Esophagus muscularis mucosa (tissue), 4 donors: ENCODE data around the gene HOXA4. TPM values are rescaled to one million over a fixed set of nuclear protein-coding genes. Genes with fewer than 3 reads are reported as not detected.
A peak's percentile ranks its signal among the peaks of the same experiment; 100 is the strongest.

Experiments
- DNase-seq: peaks from one replicate; pipeline ENCODE4 v3.0.0-alpha.2; 2017; ENCODE audit errors: extremely low spot score
- H3K27ac ChIP-seq, 4 donors: fragments of 200-600 bp; sonication (generic); replicated peaks in 1 of 4; 1 replicate in 3 of 4; 2 replicates in 1 of 4; pipeline ENCODE4 v1.5.1; 2016 to 2019; ENCODE audit warnings: mild to moderate bottlenecking in 1 of 4
- H3K27me3 ChIP-seq, 4 donors: fragments of 200-600 bp; sonication (generic); one replicate each; pipeline versions ENCODE4 v1.5.1 to v1.6.0; 2016 to 2019
- H3K36me3 ChIP-seq, 4 donors: fragments of 200-600 bp; sonication (generic); one replicate each; pipeline ENCODE4 v1.5.1; 2016 to 2019
- H3K4me1 ChIP-seq, 4 donors: fragments of 200-600 bp; sonication (generic); one replicate each; pipeline ENCODE4 v1.5.1; 2016 to 2019
- H3K4me3 ChIP-seq, 4 donors: fragments of 200-600 bp; sonication (generic); 1 replicate in 2 of 4; 2 replicates in 2 of 4; pipeline ENCODE4 v1.5.1; 2016 to 2019; ENCODE audit warnings: mild to moderate bottlenecking in 4 of 4, moderate library complexity in 1 of 4
- H3K9me3 ChIP-seq, 4 donors: fragments of 200-600 bp; sonication (generic); 1 replicate in 3 of 4; 2 replicates in 1 of 4; pipeline ENCODE4 v1.5.1; 2016 to 2019
- CTCF ChIP-seq, 3 experiments: fragments of 200-600 bp in 2 of 3; fragments of 450-650 bp in 1 of 3; sonication (generic) in 2 of 3; IDR thresholded peaks; one replicate each; pipeline ENCODE4 v1.5.1; 2017 to 2019; ENCODE audit warnings: antibody characterized with exemption in 3 of 3, mild to moderate bottlenecking in 2 of 3, moderate library complexity in 1 of 3
- EP300 ChIP-seq: sonication (generic); formaldehyde crosslinking; IDR thresholded peaks from one replicate; pipeline ENCODE4 v1.6.1; 2017; ENCODE audit warnings: antibody characterized with exemption
- POLR2A ChIP-seq: fragments of 450-650 bp; IDR thresholded peaks from one replicate; pipeline ENCODE4 v1.6.1; 2017; ENCODE audit warnings: antibody characterized with exemption, moderate library complexity, mild to moderate bottlenecking, low read depth
- POLR2AphosphoS5 ChIP-seq, 2 donors: sonication (generic); formaldehyde crosslinking; IDR thresholded peaks; one replicate each; pipeline ENCODE4 v1.6.1; 2017; ENCODE audit warnings: antibody characterized with exemption in 2 of 2
- WGBS: methylation state at CpG from one replicate; pipeline ENCODE4 v1.1.5; 2018; 5-methylcytosine and 5-hydroxymethylcytosine counted together
- intact Hi-C: fragments of 100-400 bp; cut with DNase I; formaldehyde crosslinking; loops from one replicate; pipeline ENCODE4 v1.15.1; 2023
- total RNA-seq, 4 donors: library from RNA; depleted of rRNA; stranded (reverse); fragments of >200 nt; gene quantifications; one replicate each; pipeline versions ENCODE4 v1.1.0 to v1.2.1, GENCODE V29; 2016

Gene HOXA4
- total RNA-seq, 4 donors from 2014 or later, result 12.5 to 26.8 (median 18.1) TPM

DNA sequence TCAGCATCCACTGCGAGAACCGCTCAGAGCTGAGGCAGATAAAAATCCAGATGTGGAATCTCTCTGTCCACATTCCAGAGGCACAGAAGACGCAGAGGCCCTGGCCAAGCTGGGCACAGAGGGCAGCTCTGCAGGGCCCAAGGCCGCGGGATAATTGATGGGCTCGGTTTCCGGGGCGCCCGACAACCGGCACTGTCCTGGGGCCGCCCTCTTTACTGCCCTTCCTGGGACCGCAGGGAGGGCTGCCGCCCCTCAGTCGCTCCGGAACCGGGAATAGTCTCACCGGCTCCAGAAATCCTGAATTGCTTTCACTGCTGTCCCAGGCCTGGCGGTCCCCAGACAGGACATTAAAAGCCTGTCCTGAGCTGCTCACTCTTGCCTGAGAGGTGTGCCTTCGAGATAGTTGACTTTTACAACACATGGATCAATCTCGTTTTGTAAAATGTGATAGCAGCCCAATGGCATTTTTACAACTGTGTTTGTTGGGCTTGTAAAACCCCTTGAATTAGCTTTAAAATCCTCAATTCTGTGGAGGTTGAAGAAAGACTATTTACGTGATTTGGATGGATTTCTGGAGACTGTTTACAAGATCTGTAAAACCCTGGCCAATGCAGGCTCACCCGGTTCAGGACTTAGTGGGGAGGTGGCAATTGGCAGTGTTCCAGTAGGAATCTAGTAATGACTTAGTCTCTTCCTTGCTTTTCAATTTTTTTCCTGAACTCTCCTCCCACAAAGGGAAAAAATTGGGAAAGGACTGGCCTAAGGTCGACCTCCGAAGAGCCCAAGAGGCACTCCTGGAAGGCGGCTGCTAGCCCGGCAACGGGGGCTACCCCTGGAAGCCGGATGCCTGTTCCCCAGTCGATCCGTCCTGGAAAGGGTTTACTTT lies 18.4 kb upstream of the HOXA4 start:
- WGBS, result 68% methylated on average over 23 of the region's 30 CpGs
- intact Hi-C loops, result loop anchor here (10.0 kb wide), 2 partner anchors 124 to 944 kb away; partner anchors contain the start of genes CBX3 and HNRNPA2B1
- Histone ChIP-seq H3K27me3 (peaks cover 24 to 89% (median 39%) of the 10 kb centered on the region in 4 donors), H3K27ac (peak overlapping the region in 2 of 4 donors; percentile 7 to 26), H3K9me3 (no peaks in the 10 kb centered on the region), H3K4me3 (no peak overlapping the region), H3K4me1 (peaks cover 35 to 52% (median 49%) of the 10 kb centered on the region in 4 donors), H3K36me3 (no peaks in the 10 kb centered on the region)
- DNase-seq, result no peak
- no peak for TF ChIP-seq CTCF (IDR thresholded peaks at IDR 0.05)
- TF ChIP-seq EP300, result no peak
- TF ChIP-seq POLR2AphosphoS5 (IDR thresholded peaks at IDR 0.05), result no peak
- TF ChIP-seq POLR2A, result no peak

- Histone ChIP-seq H3K9me3 (no peaks in the 10 kb centered on the region), H3K36me3 (no peaks in the 10 kb centered on the region), H3K4me1 (peaks cover 37 to 59% (median 52%) of the 10 kb centered on the region in 4 donors), H3K4me3 (peak overlapping the region; percentile 37 to 53 (median 42)), H3K27ac (peak overlapping the region in 2 of 4 donors; percentile 30 to 43), H3K27me3 (peaks cover 17 to 82% (median 31%) of the 10 kb centered on the region in 4 donors)
- no peak for DNase-seq
- intact Hi-C loops, result loop anchor here (10.0 kb wide), 2 partner anchors 123 to 943 kb away; partner anchors contain the start of genes CBX3 and HNRNPA2B1
- WGBS, result 72% methylated on average over 22 of the region's 28 CpGs
- TF ChIP-seq CTCF (IDR thresholded peaks at IDR 0.05) (no peak), POLR2AphosphoS5 (IDR thresholded peaks at IDR 0.05) (no peak), EP300 (no peak), POLR2A (no peak)
Observed at GRCh38 chr7:27148031-27148755, 17.6 kb upstream of the HOXA4 start.

GRCh38 chr7:27147199-27148030 lies 16.9 kb upstream of the HOXA4 start, which contains the start of gene HOXA6:
Gene HOXA6, minus strand, starts transcription at chr7:27147774. Its CDS starts 25 bp downstream, at chr7:27147749.
- H3K36me3 ChIP-seq, result no peaks in the 10 kb centered on the region
- H3K4me3 ChIP-seq, result peak within 1 kb of the TSS; percentile 37 to 53 (median 42)
- no peak for DNase-seq
- H3K4me1 ChIP-seq, result peaks cover 40 to 53% (median 47%) of the 10 kb centered on the region in 4 donors
- peaks cover 11 to 74% (median 24%) of the 10 kb centered on the region in 4 donors for H3K27me3 ChIP-seq
- peak within 1 kb of the TSS in 2 of 4 donors; percentile 30 to 43 for H3K27ac ChIP-seq
- no peak for TF ChIP-seq POLR2A
- no peak for TF ChIP-seq POLR2AphosphoS5 (IDR thresholded peaks at IDR 0.05)
- no peak for TF ChIP-seq EP300
- no peak for TF ChIP-seq CTCF (IDR thresholded peaks at IDR 0.05)
- H3K9me3 ChIP-seq, result no peaks in the 10 kb centered on the region
- intact Hi-C loops, result loop anchor here (10.0 kb wide), 2 partner anchors 123 to 943 kb away; partner anchors contain the start of genes CBX3 and HNRNPA2B1
- 48% methylated on average over 43 of the region's 63 CpGs for WGBS
